Retinal pigment epithelial cell (primary cell): ENCODE measurements around the gene PFDN5.

Source experiments
- DNase-seq: peaks from one replicate; pipeline ENCODE4 v3.0.0-alpha.2; 2010; ENCODE audit warnings: low read depth
- H3K4me3 ChIP-seq: 2 replicates; pipeline ENCODE4 v1.5.1; 2011; ENCODE audit warnings: mild to moderate bottlenecking, low read length, control low read depth, moderate library complexity
- TF ChIP-seq, protein P1 (sequence below): conservative IDR thresholded peaks from 2 replicates; pipeline ENCODE4 v1.5.1; 2011; ENCODE audit warnings: low read depth, low read length, control low read depth, inconsistent platforms

The PFDN5 gene

DNA sequence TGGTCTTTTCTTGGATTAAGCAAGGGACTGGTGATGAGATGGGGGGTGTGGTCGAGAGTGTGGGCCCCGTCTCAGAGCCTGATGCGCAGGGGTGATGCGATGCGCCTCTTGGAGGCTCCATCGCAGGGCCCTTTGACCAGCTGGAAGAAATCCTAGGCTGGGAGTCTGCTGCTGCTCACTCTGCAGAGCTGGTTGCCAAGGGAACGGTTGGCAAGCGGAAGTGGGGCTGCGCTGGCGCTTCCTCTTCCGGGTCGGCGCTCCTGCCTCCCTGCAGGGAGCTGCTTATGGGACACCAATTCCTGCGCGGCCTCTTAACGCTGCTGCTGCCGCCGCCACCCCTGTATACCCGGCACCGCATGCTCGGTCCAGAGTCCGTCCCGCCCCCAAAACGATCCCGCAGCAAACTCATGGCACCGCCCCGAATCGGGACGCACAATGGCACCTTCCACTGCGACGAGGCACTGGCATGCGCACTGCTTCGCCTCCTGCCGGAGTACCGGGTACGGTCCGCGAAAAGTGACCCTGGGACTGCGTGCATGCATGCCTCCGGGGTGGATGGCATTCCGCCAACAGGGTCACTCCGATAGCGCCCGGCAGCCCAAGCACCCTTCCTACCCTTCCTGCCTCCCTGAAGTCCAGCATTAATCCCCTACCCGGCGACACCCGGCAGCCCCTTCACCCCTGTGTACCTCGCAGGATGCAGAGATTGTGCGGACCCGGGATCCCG, 4.3 kb downstream of the PFDN5 start, which contains the start of gene MYG1:
Gene MYG1, plus strand, starts transcription at position 242 of the 727 bp plus-strand sequence. Its CDS starts 43 bp downstream, at position 285.
- H3K4me3 ChIP-seq: peak within 1 kb of the TSS; percentile 91
- DNase-seq: peak; percentile 64
- TF ChIP-seq, protein P1, sequence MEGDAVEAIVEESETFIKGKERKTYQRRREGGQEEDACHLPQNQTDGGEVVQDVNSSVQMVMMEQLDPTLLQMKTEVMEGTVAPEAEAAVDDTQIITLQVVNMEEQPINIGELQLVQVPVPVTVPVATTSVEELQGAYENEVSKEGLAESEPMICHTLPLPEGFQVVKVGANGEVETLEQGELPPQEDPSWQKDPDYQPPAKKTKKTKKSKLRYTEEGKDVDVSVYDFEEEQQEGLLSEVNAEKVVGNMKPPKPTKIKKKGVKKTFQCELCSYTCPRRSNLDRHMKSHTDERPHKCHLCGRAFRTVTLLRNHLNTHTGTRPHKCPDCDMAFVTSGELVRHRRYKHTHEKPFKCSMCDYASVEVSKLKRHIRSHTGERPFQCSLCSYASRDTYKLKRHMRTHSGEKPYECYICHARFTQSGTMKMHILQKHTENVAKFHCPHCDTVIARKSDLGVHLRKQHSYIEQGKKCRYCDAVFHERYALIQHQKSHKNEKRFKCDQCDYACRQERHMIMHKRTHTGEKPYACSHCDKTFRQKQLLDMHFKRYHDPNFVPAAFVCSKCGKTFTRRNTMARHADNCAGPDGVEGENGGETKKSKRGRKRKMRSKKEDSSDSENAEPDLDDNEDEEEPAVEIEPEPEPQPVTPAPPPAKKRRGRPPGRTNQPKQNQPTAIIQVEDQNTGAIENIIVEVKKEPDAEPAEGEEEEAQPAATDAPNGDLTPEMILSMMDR: peak; percentile 24

DNA sequence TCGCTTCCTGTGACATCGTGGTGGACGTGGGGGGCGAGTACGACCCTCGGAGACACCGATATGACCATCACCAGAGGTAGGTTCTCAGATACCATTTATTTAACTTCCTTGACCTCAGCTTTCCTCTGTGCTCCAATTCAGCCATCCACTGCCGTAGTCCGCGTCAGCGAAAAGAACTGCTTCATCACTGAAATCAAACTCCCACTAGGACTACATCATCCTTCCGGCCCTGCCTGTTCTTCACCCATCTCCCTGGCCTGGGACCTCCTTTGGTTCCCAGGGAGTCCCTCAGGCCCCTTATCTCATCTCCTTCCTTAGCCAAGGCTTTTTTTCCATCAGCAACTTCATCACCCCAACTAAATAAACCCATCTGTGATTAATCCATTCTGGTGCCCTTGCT, 4.8 kb downstream of the PFDN5 start:
- DNase-seq: no peak
- TF ChIP-seq, protein P1: no peak
- peak overlapping the region; percentile 91 for H3K4me3 ChIP-seq

DNA sequence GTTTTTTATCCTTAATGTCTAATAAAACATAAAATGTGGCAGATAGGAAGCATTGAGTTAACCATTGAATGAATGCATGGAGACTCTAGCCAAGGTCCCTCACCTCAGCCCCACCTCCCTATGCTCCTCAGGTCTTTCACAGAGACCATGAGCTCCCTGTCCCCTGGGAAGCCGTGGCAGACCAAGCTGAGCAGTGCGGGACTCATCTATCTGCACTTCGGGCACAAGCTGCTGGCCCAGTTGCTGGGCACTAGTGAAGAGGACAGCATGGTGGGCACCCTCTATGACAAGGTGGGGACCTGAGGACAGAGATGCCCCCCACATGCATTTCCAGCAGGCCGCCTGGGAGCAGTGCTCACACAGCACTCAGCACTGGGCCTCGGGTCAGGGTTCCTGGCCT, 7.6 kb downstream of the PFDN5 start:
- TF ChIP-seq, protein P1: no peak
- no peak for DNase-seq
- H3K4me3 ChIP-seq: no peak overlapping the region

DNA sequence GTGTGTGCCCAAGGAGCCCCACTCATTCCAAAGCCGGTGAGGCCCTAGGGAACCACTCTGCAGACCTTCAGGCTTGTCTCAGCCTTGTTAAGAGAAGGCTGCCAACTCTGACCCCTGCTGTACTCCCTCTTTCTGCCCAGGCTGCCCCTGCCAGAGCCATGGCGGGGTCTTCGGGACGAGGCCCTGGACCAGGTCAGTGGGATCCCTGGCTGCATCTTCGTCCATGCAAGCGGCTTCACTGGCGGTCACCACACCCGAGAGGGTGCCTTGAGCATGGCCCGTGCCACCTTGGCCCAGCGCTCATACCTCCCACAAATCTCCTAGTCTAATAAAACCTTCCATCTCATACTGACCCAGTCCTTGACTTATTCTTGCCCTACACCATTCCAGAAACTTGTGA, 11.5 kb downstream of the PFDN5 start:
- TF ChIP-seq, protein P1: no peak
- DNase-seq: no peak
- H3K4me3 ChIP-seq: no peak overlapping the region

DNA sequence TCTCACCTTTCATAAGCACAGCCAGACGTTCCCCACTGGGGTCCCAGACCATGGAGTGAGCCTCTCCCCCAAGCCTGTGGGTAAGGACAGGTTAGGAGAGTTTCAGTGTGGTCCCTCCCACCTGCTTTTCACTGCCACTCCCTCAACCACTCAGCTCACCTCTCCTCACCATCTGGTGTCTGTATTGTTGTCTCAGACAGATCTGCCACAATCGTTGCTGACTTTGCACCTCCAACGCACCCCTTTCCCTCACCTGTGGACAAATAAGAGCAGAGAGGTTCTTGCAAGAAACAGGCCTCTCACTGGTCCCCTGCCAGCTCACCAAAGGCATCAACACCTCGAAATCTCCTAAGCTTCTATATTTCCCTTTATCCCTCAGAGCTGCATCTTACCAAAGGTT, 12.9 kb downstream of the PFDN5 start:
- H3K4me3 ChIP-seq: no peak overlapping the region
- TF ChIP-seq, protein P1: no peak
- DNase-seq: no peak

DNA sequence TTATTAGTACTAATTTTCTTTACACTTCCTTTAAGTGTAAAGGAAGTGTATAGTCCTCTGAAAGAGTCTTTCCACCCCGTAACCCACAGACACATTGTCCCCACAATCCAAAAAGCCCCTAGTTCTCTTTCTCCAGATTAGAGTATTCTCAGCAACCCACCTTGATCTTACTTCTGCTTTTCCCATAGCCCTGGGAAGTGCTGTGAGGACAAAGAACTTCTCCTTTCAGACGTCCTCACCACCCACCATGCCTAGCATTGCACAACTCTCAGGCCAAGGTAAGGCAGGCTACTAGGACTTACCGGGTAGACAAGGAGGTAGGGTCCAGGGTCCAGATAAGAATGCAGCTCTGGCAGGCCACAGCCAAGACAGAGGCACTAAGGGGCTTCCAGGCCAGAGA, 18.7 kb downstream of the PFDN5 start:
- no peak for DNase-seq
- no peak overlapping the region for H3K4me3 ChIP-seq
- TF ChIP-seq, protein P1: no peak
